ENCODE data around the gene CPPED1.

- TF ChIP-seq, protein P1, sequence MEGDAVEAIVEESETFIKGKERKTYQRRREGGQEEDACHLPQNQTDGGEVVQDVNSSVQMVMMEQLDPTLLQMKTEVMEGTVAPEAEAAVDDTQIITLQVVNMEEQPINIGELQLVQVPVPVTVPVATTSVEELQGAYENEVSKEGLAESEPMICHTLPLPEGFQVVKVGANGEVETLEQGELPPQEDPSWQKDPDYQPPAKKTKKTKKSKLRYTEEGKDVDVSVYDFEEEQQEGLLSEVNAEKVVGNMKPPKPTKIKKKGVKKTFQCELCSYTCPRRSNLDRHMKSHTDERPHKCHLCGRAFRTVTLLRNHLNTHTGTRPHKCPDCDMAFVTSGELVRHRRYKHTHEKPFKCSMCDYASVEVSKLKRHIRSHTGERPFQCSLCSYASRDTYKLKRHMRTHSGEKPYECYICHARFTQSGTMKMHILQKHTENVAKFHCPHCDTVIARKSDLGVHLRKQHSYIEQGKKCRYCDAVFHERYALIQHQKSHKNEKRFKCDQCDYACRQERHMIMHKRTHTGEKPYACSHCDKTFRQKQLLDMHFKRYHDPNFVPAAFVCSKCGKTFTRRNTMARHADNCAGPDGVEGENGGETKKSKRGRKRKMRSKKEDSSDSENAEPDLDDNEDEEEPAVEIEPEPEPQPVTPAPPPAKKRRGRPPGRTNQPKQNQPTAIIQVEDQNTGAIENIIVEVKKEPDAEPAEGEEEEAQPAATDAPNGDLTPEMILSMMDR (IDR thresholded peaks at IDR 0.05): no peak
- TF ChIP-seq EZH2phosphoT487 (IDR thresholded peaks at IDR 0.05): no peak
- no peak for TF ChIP-seq EZH2 (IDR thresholded peaks at IDR 0.05)
Observed at GRCh38 chr16:12674071-12674470, 129.6 kb downstream of the CPPED1 start.
